ENCODE data around the gene TANGO6.

Gene TANGO6

DNA sequence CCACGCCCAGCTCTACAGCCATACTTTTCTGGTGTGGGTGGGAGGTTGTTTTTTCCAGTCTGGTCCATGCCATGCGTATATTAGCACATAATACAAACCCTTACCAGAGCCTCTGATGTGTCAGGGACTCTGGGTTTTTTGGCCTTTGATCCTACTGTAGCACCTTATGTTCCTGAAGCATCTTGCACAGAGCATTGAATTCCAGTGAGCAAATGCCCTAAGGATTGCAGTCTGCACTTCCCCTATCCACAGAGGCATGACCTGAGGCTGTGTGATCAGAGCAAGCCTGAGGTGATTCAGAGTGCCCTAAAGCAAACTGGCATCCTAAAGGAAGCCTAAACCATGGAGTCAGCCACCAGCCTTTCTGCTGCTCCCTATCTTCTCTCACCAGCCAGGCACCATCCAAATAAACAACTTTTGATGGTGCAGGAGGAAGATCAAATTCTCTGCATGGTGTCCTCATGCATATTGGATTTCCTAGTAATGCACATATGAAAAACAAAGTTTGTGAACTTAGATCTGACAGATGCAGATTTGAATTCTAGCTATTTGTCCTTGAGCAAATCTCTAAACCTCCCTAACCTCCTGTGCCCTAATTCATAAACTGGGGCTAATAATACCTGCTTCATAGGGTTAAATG is 220.9 kb downstream of the TANGO6 start:
- DNase-seq = no peak

DNA sequence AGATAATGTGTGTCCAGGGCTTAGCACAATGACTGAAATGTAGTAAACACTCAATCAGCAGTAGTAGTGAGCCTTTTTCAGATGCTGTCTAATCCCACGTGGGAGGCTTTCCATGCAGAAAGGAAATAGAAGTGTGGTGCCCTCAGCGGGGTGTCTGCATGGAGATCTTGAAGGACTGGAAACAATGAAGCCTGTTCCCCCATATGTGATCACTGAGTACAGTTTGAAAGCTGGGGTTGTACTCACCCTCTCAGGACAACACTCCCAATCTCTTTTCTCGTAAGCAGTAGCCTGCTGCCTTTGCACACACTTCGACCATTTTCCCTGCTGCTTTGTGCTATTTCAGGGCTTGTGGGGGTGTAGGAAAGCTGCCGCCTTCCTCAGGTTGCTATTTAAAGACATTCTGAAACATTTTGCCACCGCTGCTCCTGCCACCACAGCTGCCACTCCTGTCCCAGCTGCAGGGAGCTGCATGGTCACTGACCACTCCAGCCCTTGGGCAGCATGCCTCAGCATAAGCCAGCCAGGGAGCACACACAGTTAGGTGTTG is 221.5 kb downstream of the TANGO6 start:
- DNase-seq = no peak

DNA sequence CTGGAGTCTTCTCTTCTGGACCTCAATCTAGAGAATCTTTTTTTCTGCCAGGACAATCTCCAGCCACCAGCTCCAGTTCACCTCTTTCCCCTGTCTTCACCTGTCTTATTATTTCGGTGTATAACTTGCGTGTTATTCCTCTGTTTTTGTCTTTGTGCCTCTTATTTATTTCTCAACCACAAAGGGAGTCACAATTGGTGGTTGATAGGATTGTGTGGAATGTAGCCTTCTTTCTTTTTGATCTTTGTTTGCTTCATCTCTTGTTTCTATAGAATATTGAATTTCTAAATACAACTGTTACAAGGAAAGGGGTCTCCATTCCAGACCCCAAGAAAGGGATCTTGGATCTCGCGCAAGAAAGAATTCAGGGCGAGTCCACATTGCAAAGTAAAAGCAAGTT is 226.2 kb downstream of the TANGO6 start:
- no peak for DNase-seq

DNA sequence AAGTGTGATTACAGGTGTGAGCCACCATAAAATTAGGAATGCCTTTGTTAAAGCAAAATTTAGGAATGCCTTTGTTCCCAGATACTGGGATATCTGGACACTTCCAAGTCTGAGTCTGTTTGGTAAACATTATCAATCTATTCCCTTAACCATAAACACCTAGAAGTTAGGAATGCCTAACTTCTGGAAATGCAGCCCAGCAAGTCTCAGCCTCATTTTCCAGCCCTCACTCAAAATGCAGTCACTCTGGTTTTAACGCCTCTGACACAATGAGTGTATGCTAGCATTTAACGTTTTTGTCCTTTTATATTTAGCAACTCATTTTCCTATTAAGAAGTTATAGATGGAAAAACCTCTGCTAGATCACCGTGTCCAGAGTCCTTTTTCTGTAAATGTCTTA is 227.7 kb downstream of the TANGO6 start:
- no peak for DNase-seq

DNA sequence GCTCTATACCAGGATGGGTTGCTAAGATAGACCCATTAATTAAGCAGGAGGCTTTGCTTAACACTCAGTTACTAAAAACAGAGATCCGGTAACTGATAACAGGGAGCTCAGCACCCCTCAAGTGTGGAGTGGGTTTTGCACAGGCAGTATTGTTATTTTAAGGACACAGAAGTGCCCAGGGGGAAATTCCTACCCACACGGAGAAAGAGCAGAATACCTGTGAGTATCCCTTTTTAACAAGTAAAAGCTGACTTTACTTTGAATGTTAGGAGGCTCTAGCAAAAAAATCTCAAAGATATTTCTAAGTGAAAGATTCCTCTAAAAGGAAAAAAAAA is 229.3 kb downstream of the TANGO6 start:
- no peak for DNase-seq

DNA sequence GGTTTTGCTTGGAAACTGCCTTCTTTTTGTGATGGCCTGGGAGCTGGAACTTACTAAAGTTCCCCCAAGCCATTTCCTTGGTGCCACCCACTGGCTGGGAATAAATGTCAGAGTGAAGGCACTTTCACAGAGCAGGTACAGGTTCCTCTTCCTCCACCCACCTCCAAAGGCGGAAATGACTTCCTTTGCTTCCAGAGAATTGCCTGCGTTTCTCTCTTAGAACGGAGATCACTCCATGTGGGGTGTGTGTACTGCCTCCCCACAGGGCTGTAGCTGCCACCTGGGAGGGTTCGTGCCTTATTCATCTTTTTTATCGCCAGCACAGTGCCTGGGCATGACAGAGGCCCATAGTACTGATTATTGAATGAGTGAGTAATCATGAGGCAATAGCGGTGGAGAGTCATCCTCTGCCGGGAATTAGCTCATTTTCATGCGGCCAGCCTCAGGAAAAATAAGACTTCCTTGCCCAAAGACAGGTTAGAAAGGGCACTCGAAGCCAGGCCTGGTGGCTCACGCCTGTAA is 229.9 kb downstream of the TANGO6 start:
- DNase-seq = peak; percentile 89

DNA sequence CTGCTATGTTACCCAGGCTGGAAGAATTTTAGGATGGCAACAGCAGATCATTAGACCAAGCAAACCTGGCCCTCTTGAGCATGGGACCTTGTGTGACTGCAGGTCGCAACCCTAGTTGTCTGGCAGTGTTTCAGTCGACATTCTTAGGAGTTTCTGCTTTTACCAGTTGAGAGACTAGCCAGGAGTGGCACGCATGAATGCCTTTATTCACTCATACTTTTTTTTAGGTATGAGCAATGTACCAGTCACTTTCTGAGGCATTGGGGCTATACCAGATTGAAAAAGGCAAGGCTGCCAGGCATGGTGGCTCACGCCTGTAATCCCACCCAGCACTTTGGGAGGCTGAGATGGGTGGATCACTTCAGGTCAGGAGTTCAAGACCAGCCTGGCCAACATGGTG is 233.9 kb downstream of the TANGO6 start:
- peak; percentile 18 for DNase-seq

DNA sequence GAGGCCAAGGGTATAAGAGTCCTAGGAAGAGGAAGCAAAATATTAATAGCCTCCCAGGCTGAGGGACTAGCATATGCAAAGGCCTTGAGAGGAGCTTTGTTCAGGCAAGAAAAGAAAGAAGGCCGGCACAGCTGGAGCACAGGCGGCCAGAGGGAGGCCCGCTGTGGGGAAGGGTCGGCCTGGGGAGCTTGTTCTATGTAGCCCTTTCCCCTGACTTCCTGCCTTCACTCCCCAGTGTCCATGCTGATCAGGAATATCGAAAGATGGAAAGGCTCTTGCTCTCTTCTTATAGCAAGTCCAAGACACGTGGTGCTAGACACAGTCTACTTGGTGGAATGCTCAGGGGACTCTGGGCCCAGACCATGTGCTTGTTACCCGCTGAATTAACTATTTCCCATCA is 234.7 kb downstream of the TANGO6 start:
- DNase-seq = no peak

GRCh38 chr16:69079697-69080096 is 236.4 kb downstream of the TANGO6 start:
- no peak for DNase-seq

GRCh38 chr16:69083306-69083941 is 240.1 kb downstream of the TANGO6 start:
- DNase-seq = no peak

DNA sequence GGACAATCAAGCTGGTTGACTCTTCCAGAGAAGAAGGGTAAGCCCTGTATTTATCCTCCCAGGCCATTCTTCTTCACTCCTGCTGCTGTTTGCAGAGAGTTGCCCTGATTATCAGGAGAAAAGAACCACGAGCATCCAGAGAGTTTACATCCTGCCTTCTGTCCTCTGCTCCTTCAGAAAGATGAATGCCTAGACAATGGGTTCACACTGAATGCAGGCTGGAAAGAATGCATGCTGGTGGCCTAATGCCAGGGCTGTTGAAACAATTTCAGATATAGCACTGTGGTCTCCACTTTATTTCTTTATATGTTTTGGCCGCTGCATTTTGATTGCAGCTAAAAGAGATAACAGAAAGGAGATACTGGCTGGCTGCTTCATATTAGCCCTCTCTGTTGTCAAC is 241.0 kb downstream of the TANGO6 start:
- no peak for DNase-seq

DNA sequence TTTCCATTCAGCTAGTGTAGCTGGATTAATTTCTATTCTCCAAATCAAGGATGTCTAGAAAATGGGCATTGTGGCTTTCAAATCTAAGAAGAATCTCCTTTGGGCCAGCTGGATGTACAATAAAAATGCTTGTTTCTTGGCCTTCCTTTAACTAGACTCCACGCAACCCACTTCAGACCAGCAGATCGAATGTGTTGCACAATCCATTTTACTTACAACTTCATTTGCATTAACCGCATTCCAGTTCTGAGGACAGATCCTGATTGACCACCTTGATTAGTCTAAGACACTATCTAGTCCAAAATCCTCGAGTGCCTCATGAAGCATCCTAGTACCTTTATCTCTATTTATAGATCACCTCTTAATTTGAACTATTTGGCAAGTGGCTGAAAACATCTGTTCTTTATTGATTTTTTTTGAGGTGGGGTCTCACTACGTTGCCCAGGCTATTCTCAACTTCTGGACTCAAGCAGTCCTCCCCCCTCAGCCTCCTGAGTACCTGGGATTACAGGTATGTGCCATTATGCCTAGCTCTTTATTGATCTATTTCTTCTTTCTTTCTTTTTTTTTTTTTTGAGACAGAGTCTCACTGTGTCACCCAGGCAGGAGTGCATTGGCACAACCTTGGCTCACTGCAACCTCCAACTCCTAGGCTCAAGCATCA is 241.8 kb downstream of the TANGO6 start:
- DNase-seq = no peak

DNA sequence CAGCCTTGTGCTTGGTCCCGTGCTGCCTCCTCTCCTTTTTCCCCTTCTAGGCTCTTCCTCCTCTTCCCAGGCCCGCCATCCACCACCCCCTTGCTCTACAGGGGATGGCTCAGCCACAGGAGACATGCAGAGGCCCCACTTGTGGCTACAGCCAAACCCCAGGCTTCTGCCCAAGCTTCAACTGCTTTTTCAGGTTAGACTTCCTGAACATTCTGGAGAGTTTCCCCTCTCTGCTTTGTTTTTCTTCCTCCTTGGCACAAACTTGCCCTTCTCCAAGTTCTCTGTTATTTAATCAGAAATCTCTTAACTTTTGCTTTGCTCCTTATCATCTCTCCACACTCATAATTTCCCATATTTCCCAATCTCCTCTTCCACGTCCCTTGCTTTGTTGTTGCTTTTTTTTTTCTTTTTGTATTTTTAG is 243.8 kb downstream of the TANGO6 start:
- no peak for DNase-seq

- no peak for DNase-seq
Measured at GRCh38 chr16:69088684-69089083, 245.4 kb downstream of the TANGO6 start.

DNA sequence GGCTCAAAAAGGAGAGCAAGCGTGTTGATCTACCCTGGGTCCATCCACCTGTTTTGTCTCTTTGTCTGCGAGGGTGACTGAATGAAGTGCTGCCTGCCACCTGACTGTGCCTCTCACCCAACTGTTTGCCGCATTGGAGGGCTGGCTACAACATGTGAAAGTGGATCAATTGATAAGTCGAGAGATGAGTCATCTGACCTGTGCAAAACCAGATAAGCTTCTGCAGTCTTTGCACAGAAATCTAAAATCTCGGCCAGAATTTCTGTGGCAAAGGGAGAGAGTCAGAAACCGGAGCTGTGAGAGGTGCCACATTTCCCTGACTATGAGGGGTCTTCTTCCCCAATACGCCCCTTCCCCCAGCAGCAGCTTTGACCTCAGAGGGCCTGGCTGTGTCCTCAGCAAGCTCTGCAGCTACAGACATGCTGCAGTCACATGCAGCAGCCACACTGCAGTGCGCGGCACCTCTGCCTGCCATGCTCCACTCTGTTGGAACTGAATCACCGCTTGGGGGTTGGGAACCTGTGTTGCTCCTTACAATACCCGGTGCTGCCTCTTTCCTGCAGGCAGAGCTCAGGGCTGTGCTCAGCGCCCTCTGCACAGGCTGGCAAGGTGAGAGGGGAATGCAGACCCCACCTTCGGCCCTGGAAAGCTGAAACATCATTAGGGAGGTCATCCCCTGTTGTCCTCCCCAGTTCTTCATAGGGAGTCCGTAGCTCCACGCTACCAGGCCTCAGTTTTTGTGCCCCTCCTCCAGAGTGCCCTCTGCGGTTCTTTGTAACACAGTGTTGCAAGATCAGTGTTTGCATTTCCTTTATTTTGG is 246.0 kb downstream of the TANGO6 start:
- DNase-seq = no peak

- no peak for DNase-seq
Measured at GRCh38 chr16:69093974-69094373, 250.6 kb downstream of the TANGO6 start.

- no peak for DNase-seq
Measured at GRCh38 chr16:69094501-69094900, 251.2 kb downstream of the TANGO6 start.

DNA sequence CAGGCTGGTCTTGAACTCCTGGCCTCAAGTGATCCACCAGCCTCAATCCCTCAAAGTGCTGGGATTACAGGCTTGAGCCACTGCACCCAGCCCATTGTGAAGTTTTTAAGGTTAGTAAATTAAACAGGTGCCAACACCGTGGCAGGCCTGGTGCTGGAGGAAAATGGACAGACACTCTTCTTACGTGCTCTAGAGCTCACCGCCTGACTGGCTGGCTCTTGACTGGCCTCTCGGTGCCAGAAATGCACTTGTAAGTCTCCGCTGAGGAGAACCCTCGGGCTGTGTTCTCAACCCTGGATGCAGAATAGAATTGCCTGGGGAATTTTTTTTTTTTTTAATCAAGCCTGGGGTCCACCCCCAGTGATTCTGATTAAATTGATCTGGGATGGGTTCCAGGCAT is 251.9 kb downstream of the TANGO6 start:
- no peak for DNase-seq

- no peak for DNase-seq
Measured at GRCh38 chr16:69100071-69100691, 256.9 kb downstream of the TANGO6 start.

GRCh38 chr16:69105501-69106361 is 262.4 kb downstream of the TANGO6 start, which contains the start of gene HAS3:
HAS3 (plus strand) TSS chr16:69105653; CDS start chr16:69109396, 3,743 bp downstream.
- peak; percentile 67 for DNase-seq

Measured in HCEC 1CT (cell line).